Heart left ventricle (tissue), 16 donors: Measurements from ENCODE around the gene TBC1D5. TPM values are rescaled to one million over a fixed set of nuclear protein-coding genes. Genes with fewer than 3 reads are reported as not detected.

ENCODE experiments used
- ATAC-seq, 4 donors: fragments of 200-7000 bp; cut with Tn5 transposase; one replicate each; pipeline ENCODE4 v1.9.1; 2020 to 2022; ENCODE audit warnings: moderate library complexity in 4 of 4, mild to moderate bottlenecking in 3 of 4, moderate number of reproducible peaks in 1 of 4
- DNase-seq, 5 donors: peaks; one replicate each; pipeline ENCODE4 v3.0.0-alpha.2; 2020
- H3K27ac ChIP-seq, 12 donors: fragments of 200-600 bp; sonication (generic) in 4 of 12; one replicate each; pipeline versions ENCODE4 v1.5.0 to v1.8.0; 2016 to 2022; ENCODE audit warnings: mild to moderate bottlenecking in 2 of 12
- H3K27me3 ChIP-seq, 9 donors: fragments of 200-600 bp; sonication (generic) in 2 of 9; one replicate each; pipeline versions ENCODE4 v1.5.1 to v1.8.0; 2016 to 2022; ENCODE audit warnings: mild to moderate bottlenecking in 3 of 9
- H3K36me3 ChIP-seq, 9 donors: fragments of 200-600 bp; sonication (generic) in 2 of 9; one replicate each; pipeline versions ENCODE4 v1.5.0 to v1.8.0; 2018 to 2022; ENCODE audit warnings: mild to moderate bottlenecking in 2 of 9
- H3K4me1 ChIP-seq, 12 donors: fragments of 200-600 bp; sonication (generic) in 4 of 12; one replicate each; pipeline versions ENCODE4 v1.5.0 to v1.8.0; 2016 to 2022; ENCODE audit warnings: mild to moderate bottlenecking in 3 of 12
- H3K4me3 ChIP-seq, 12 donors: fragments of 200-600 bp; sonication (generic) in 4 of 12; one replicate each; pipeline versions ENCODE4 v1.5.0 to v1.8.0; 2017 to 2022; ENCODE audit warnings: mild to moderate bottlenecking in 9 of 12, moderate library complexity in 4 of 12
- H3K9me3 ChIP-seq, 12 donors: fragments of 200-600 bp; sonication (generic) in 4 of 12; one replicate each; pipeline versions ENCODE4 v1.5.0 to v1.8.0; 2016 to 2022; ENCODE audit warnings: mild to moderate bottlenecking in 1 of 12
- POLR2A ChIP-seq, 2 donors: fragments of 450-650 bp; IDR thresholded peaks; one replicate each; pipeline ENCODE4 v1.6.1; 2017; ENCODE audit warnings: antibody characterized with exemption in 2 of 2, mild to moderate bottlenecking in 2 of 2, moderate library complexity in 2 of 2
- WGBS, 4 donors: extraction: QIAGEN DNeasy Blood & Tissue Kit in 2 of 4; methylation state at CpG; one replicate each; pipeline versions ENCODE4 v1.1.5 to v1.1.7; 2013 to 2018; 5-methylcytosine and 5-hydroxymethylcytosine counted together
- intact Hi-C, 10 donors: fragments of 100-400 bp; cut with DNase I; formaldehyde crosslinking; loops; one replicate each; pipeline versions ENCODE4 v1.11.1 to v1.14.2; 2022
- polyA plus RNA-seq, 2 donors: library from polyadenylated mRNA; stranded (reverse); fragments of 200-250 nt; gene quantifications; one replicate each; pipeline ENCODE4 v1.2.3, GENCODE V29; 2013
- total RNA-seq, 9 donors: library from RNA; depleted of rRNA in 2 of 9; stranded (reverse); fragments of >200 nt in 2 of 9; fragmentation: NEBNext Ultra II Directional in 3 of 9; extraction: Animal tissue kit (Norgen Biotek cat#: 25700) in 3 of 9; gene quantifications; one replicate each; pipeline versions ENCODE4 v1.1.0 to v1.2.4, GENCODE V29; 2016 to 2023
- TF ChIP-seq, protein P1 (sequence below), 12 donors: fragments of 200-600 bp; sonication (generic) in 4 of 12; IDR thresholded peaks; one replicate each; pipeline versions ENCODE4 v1.5.0 to v1.8.0; 2018 to 2022; ENCODE audit warnings: antibody characterized with exemption in 12 of 12, mild to moderate bottlenecking in 5 of 12
- donor health status: ischemic (EF 13 %, LVEDD 7.1; RV severe dilation, severe dysfunction).
- donor health status: healthy with polysubstance abuse.
- donor health status: DM: no; HTN: yes; CAD: no.
- donor health status: DM: no; HTN: no; CAD: no.
- donor health status: ischemic (EF 25% LVEDD 6.9; RV normal size, moderate dysfunction).
- donor health status: ischemic (EF 25% LVEDD 5.7; RV mildly dilated, moderate dysfunction).
- donor health status: healthy.
- donor health status: DM: yes; HTN: yes; CAD: no.
- donor health status: ischemic (EF 35%, LVEDD 5.7; RV mildly dilated, moderate dysfunction).
- donor health status: nonischemic (EF 11% LVEDD 7.7; RV severe dilation, severe dysfunction).
- donor health status: DM: yes; HTN: yes; CAD: no.
- donor health status: PGD.
- donor health status: ischemic (EF 29% LVEDD 5.4; RV normal size, mild dysfunction).
- donor health status: nonischemic (EF 23%, LVEDD 6.1; RV moderate dilation, normal function).

Gene TBC1D5
- total and polyA plus RNA-seq, 11 donors = 5.8 to 48.3 (median 31.1) TPM

DNA sequence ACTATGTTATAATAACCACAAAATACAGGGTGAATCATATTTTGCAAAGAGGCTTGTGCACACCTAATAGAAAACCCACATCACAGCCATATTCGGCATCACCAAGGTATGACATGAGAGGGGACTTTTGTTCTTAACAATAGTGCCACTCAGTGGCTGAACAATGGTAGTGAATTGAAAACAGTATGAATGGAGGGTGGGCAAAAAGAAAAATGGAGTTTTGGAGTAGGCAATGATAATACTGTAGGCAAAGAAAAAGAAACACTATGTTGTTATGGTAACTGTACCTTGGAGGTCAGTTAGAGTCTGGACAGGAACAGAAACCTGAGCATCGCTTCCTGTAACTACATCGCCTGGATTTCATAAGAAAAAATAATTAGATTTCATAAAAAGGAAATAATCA, 509.0 kb downstream of the TBC1D5 start:
- H3K36me3 ChIP-seq = peaks cover 0 to 7% (median 0%) of the 10 kb centered on the region in 9 donors
- DNase-seq = no peak
- H3K9me3 ChIP-seq = no peaks in the 10 kb centered on the region
- no peak overlapping the region for H3K27ac ChIP-seq
- TF ChIP-seq, protein P1, sequence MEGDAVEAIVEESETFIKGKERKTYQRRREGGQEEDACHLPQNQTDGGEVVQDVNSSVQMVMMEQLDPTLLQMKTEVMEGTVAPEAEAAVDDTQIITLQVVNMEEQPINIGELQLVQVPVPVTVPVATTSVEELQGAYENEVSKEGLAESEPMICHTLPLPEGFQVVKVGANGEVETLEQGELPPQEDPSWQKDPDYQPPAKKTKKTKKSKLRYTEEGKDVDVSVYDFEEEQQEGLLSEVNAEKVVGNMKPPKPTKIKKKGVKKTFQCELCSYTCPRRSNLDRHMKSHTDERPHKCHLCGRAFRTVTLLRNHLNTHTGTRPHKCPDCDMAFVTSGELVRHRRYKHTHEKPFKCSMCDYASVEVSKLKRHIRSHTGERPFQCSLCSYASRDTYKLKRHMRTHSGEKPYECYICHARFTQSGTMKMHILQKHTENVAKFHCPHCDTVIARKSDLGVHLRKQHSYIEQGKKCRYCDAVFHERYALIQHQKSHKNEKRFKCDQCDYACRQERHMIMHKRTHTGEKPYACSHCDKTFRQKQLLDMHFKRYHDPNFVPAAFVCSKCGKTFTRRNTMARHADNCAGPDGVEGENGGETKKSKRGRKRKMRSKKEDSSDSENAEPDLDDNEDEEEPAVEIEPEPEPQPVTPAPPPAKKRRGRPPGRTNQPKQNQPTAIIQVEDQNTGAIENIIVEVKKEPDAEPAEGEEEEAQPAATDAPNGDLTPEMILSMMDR (IDR thresholded peaks at IDR 0.05) = peak; percentile 54 to 78 (median 72)
- TF ChIP-seq POLR2A (IDR thresholded peaks at IDR 0.05) = no peak
- H3K4me1 ChIP-seq = peaks cover 0 to 38% (median 11%) of the 10 kb centered on the region in 12 donors
- H3K4me3 ChIP-seq = no peak overlapping the region
- intact Hi-C loops = loop anchor here in 9 of 10 donors (1.0 to 10.0 kb wide), 10 partner anchors 46 to 633 kb away; partner anchors contain the start of gene PLCL2 (in 5 of the 9)
- WGBS, 4 donors = 43 to 51% (median 44%) methylated on average over 3 of the region's 3 CpGs
- ATAC-seq = peak; percentile 72 to 84 (median 83)
- no peaks in the 10 kb centered on the region for H3K27me3 ChIP-seq

DNA sequence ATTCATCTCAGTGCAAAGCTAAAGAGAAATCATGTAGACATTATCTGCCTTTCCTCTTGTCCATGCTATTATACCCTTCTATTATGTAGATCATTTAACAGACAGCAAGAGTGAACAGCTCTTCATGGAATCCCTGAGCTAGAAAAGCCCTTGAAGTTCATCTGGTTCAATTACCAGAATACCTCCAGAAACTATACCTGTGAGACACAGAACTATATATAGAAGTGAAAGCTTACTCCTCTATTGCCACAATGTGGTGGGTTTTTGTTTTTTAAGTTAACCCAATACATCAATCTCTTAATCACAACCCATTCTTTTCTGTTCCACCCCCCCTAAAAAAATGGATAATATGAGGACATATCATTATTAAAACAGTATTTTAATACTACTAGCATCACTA, 510.0 kb downstream of the TBC1D5 start:
- Histone ChIP-seq H3K4me3 (no peak overlapping the region), H3K9me3 (no peaks in the 10 kb centered on the region), H3K27ac (no peak overlapping the region), H3K27me3 (no peaks in the 10 kb centered on the region), H3K36me3 (peaks cover 0 to 5% (median 0%) of the 10 kb centered on the region in 9 donors), H3K4me1 (peaks cover 0 to 38% (median 11%) of the 10 kb centered on the region in 12 donors)
- no peak for DNase-seq
- TF ChIP-seq, protein P1 (IDR thresholded peaks at IDR 0.05) = no peak
- no peak for TF ChIP-seq POLR2A (IDR thresholded peaks at IDR 0.05)
- intact Hi-C loops = loop anchor here in 9 of 10 donors (2.0 to 10.0 kb wide), 9 partner anchors 45 to 632 kb away; partner anchors contain the start of gene PLCL2 (in 5 of the 9)
- no peak for ATAC-seq

DNA sequence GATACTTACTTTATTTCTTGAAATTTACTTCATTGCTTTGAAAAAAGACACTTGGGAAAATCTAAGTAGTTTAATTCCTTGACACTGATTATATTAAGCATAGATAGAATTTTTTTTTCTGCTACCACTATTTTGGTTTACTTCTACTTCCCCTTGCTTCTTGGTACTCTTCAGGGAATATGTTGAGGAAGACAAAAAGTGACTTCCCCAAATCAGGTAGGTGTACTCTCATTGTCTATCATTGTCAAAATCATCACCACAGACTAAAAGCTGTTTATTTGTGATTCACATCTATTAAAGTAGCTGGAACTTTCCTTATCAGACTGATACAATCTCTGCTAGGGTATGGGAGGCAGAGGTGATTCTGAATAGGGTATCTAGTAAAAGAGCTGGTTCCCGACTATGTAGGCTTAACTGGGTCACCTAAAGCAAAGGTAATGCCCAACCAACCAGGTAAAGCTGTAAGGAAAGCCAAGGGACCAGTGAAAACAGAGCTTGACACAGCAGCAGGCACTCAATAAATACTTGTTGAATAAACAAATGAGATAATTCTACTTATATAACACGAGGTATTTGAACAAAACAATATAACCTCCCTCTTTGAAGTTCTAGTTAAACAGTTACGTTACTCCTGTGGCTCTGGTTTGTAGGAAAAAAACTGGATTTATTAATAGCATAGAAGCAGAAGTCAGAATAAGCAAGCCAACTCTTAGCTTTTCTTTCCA, 510.7 kb downstream of the TBC1D5 start:
- H3K27me3 ChIP-seq = no peaks in the 10 kb centered on the region
- DNase-seq = no peak
- TF ChIP-seq POLR2A (IDR thresholded peaks at IDR 0.05) = no peak
- TF ChIP-seq, protein P1 (IDR thresholded peaks at IDR 0.05) = no peak
- intact Hi-C loops = loop anchor here (2.0 to 10.0 kb wide), 10 partner anchors 44 to 631 kb away; partner anchors contain the start of gene PLCL2 (in 5 of the 10)
- no peaks in the 10 kb centered on the region for H3K9me3 ChIP-seq
- WGBS, 4 donors = 77 to 82% (median 78%) methylated on average over 3 of the region's 3 CpGs
- H3K36me3 ChIP-seq = no peaks in the 10 kb centered on the region
- ATAC-seq = no peak
- H3K27ac ChIP-seq = no peak overlapping the region
- peaks cover 0 to 32% (median 11%) of the 10 kb centered on the region in 12 donors for H3K4me1 ChIP-seq
- H3K4me3 ChIP-seq = no peak overlapping the region

DNA sequence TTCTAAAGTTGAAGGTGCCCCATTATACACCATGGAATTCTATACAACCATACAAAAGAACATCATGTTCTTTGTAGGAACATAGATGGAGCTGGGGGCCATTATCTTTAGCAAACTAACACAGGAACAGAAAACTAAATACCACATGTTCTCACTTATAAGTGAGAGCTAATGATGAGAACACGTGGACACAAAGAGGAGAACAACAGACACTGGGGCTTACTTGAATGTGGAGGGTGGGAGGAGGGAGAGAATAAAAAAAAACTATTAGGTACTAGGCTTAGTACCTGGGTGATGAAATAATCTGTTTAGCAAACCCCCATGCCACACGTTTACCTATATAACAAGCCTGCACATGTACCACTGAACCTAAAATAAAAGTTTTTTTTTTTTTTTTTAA, 515.0 kb downstream of the TBC1D5 start:
- Histone ChIP-seq H3K4me3 (no peak overlapping the region), H3K36me3 (no peaks in the 10 kb centered on the region), H3K4me1 (no peaks in the 10 kb centered on the region), H3K9me3 (no peaks in the 10 kb centered on the region), H3K27ac (no peak overlapping the region), H3K27me3 (no peaks in the 10 kb centered on the region)
- DNase-seq = no peak
- WGBS, 4 donors = 79 to 89% (median 82%) methylated on average over 2 of the region's 2 CpGs
- intact Hi-C loops = no loop called here
- no peak for TF ChIP-seq POLR2A (IDR thresholded peaks at IDR 0.05)
- TF ChIP-seq, protein P1 (IDR thresholded peaks at IDR 0.05) = no peak
- no peak for ATAC-seq
